ENCODE results near the gene HS6ST3.

DNA sequence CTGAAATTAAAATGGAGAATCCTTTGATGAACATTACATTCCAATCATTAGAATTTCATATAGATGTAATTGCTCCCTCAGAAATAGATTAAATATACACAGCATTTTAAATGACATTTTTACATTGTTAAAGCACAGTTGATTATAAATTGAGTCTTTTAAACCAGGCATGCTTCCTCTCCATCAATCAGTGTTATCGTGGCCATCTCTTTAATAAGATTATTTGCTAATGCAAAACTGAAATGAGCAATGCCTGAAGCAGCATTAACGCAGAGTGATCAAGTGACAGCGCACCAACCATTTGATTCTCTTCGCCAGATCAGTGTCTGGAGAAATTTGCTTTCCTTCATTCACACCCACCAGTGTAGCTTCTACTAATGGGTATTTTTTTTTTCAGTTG lies 644.6 kb downstream of the HS6ST3 start:
- TF ChIP-seq, protein P1, sequence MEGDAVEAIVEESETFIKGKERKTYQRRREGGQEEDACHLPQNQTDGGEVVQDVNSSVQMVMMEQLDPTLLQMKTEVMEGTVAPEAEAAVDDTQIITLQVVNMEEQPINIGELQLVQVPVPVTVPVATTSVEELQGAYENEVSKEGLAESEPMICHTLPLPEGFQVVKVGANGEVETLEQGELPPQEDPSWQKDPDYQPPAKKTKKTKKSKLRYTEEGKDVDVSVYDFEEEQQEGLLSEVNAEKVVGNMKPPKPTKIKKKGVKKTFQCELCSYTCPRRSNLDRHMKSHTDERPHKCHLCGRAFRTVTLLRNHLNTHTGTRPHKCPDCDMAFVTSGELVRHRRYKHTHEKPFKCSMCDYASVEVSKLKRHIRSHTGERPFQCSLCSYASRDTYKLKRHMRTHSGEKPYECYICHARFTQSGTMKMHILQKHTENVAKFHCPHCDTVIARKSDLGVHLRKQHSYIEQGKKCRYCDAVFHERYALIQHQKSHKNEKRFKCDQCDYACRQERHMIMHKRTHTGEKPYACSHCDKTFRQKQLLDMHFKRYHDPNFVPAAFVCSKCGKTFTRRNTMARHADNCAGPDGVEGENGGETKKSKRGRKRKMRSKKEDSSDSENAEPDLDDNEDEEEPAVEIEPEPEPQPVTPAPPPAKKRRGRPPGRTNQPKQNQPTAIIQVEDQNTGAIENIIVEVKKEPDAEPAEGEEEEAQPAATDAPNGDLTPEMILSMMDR (conservative IDR thresholded peaks at IDR 0.05 in 1 of 2, IDR thresholded peaks at IDR 0.05 in 1 of 2; ENCODE audit: extremely low read depth in 1 of 2, insufficient read depth in 1 of 2, low read depth in 1 of 2, low read length in 2 of 2) = no peak
- TF ChIP-seq EZH2 (IDR thresholded peaks at IDR 0.05; ENCODE audit: borderline replicate concordance, low read length) = no peak
